ENCODE measurements around the gene MIER1.
"Not testable (repeated sequence)": the region's sequence is repeated elsewhere in the genome, so short reads cannot be mapped to it uniquely, and the experiment has no call there.

The MIER1 gene

GRCh38 chr1:66940981-66941380 is 16.2 kb downstream of the MIER1 start:
- no peak for DNase-seq

- DNase-seq: no peak
These were observed 18.7 kb downstream of the MIER1 start for GRCh38 chr1:66943361-66943969.

GRCh38 chr1:66944330-66945274 is 19.8 kb downstream of the MIER1 start:
- DNase-seq: no peak

GRCh38 chr1:66945316-66945715 is 20.5 kb downstream of the MIER1 start:
- no peak for DNase-seq

- no peak for DNase-seq
These were observed 22.5 kb downstream of the MIER1 start for GRCh38 chr1:66947267-66947666.

GRCh38 chr1:66951513-66951912 is 26.7 kb downstream of the MIER1 start:
- no peak for DNase-seq

- DNase-seq: no peak
These were observed 29.4 kb downstream of the MIER1 start for GRCh38 chr1:66954208-66954607.

- DNase-seq: no peak
These were observed 33.1 kb downstream of the MIER1 start for GRCh38 chr1:66957938-66958337.

GRCh38 chr1:66966188-66966873 is 41.5 kb downstream of the MIER1 start:
- DNase-seq: not testable (repeated sequence)

GRCh38 chr1:66968574-66968973 is 43.8 kb downstream of the MIER1 start:
- no peak for DNase-seq

- no peak for DNase-seq
These were observed 53.4 kb downstream of the MIER1 start for GRCh38 chr1:66978201-66978600.

- DNase-seq: not testable (repeated sequence)
These were observed 54.8 kb downstream of the MIER1 start for GRCh38 chr1:66979621-66980020.

GRCh38 chr1:66980745-66981367 is 56.1 kb downstream of the MIER1 start:
- no peak for DNase-seq

GRCh38 chr1:66981679-66982078 is 56.9 kb downstream of the MIER1 start:
- DNase-seq: peak; percentile 48 to 68

GRCh38 chr1:66982561-66983260 is 57.9 kb downstream of the MIER1 start:
- DNase-seq: no peak

- no peak for DNase-seq
These were observed 59.7 kb downstream of the MIER1 start for GRCh38 chr1:66984491-66984890.

- no peak for DNase-seq
These were observed 61.0 kb downstream of the MIER1 start for GRCh38 chr1:66985835-66986234.

- DNase-seq: no peak
These were observed 68.3 kb downstream of the MIER1 start for GRCh38 chr1:66993076-66993475.

- peak; percentile 64 to 68 for DNase-seq
These were observed 71.4 kb downstream of the MIER1 start for GRCh38 chr1:66996018-66996682.

GRCh38 chr1:66998972-66999371 is 74.2 kb downstream of the MIER1 start:
- DNase-seq: no peak

- no peak for DNase-seq
These were observed 75.0 kb downstream of the MIER1 start for GRCh38 chr1:66999640-67000400.
